WTC11 (cell line): ENCODE data around the gene CACNA2D3. TPM values are rescaled to one million over a fixed set of nuclear protein-coding genes. Genes with fewer than 3 reads are reported as not detected.

Experiments
- ATAC-seq: fragments of 200-7000 bp; cut with Tn5 transposase; 2 replicates; pipeline ENCODE4 v1.10.0; 2021; ENCODE audit warnings: mild to moderate bottlenecking, moderate library complexity
- CTCF ChIA-PET: fragments of 300-600 bp; sonication (Branson Sonifier 250); formaldehyde crosslinking; loops from one replicate; lab custom pipeline; 2021; ENCODE audit warnings: antibody characterized with exemption; lab: Charles Lee
- POLR2A ChIA-PET: fragments of 350-600 bp; sonication (Branson Sonifier 250); formaldehyde crosslinking; loops from one replicate; lab custom pipeline; 2021; ENCODE audit warnings: antibody characterized with exemption; lab: Charles Lee
- DNase-seq: peaks from one replicate; pipeline ENCODE4 v3.0.0; 2021; ENCODE audit warnings: low spot score
- H3K27ac Mint-ChIP-seq: 2 replicates; pipeline ENCODE4 v1.8.0; 2021; ENCODE audit warnings: mixed read lengths
- H3K27me3 Mint-ChIP-seq: 2 replicates; pipeline ENCODE4 v1.8.0; 2021; ENCODE audit warnings: low read depth, mild to moderate bottlenecking, moderate library complexity, mixed read lengths
- H3K36me3 Mint-ChIP-seq: 2 replicates; pipeline ENCODE4 v1.8.0; 2021; ENCODE audit warnings: mixed read lengths
- H3K4me1 Mint-ChIP-seq: 2 replicates; pipeline ENCODE4 v1.8.0; 2022; ENCODE audit warnings: mixed read lengths
- H3K4me3 Mint-ChIP-seq: 2 replicates; pipeline ENCODE4 v1.8.0; 2021; ENCODE audit warnings: mild to moderate bottlenecking, moderate library complexity, mixed read lengths
- H3K9me3 Mint-ChIP-seq: 2 replicates; pipeline ENCODE4 v1.8.0; 2021; ENCODE audit warnings: mixed read lengths
- ATF6 ChIP-seq: sonication (generic); formaldehyde crosslinking; IDR thresholded peaks from 2 replicates; pipeline ENCODE4 v1.8.1; 2023; ENCODE audit warnings: mild to moderate bottlenecking, missing genetic modification reagents
- CBFB ChIP-seq: sonication (generic); formaldehyde crosslinking; IDR thresholded peaks from 2 replicates; pipeline ENCODE4 v1.8.1; 2022; ENCODE audit warnings: mild to moderate bottlenecking, low read depth, missing genetic modification reagents
- CREB1 ChIP-seq: sonication (generic); formaldehyde crosslinking; IDR thresholded peaks from 2 replicates; pipeline ENCODE4 v1.8.0; 2023; ENCODE audit warnings: mild to moderate bottlenecking, missing genetic modification reagents
- E2F4 ChIP-seq: sonication (generic); formaldehyde crosslinking; IDR thresholded peaks from 2 replicates; pipeline ENCODE4 v1.8.1; 2022; ENCODE audit warnings: low read depth, mild to moderate bottlenecking, moderate library complexity, missing genetic modification reagents, borderline replicate concordance
- ELF4 ChIP-seq: sonication (generic); formaldehyde crosslinking; IDR thresholded peaks from 2 replicates; pipeline ENCODE4 v1.8.1; 2022; ENCODE audit warnings: low read depth, mild to moderate bottlenecking, moderate library complexity, missing genetic modification reagents
- ETV6 ChIP-seq: sonication (generic); formaldehyde crosslinking; IDR thresholded peaks from 2 replicates; pipeline ENCODE4 v1.8.1; 2022; ENCODE audit warnings: mild to moderate bottlenecking, missing genetic modification reagents
- FOXJ3 ChIP-seq: sonication (generic); formaldehyde crosslinking; IDR thresholded peaks from 2 replicates; pipeline ENCODE4 v1.9.0; 2021; ENCODE audit warnings: missing genetic modification reagents, mild to moderate bottlenecking, borderline replicate concordance
- GTF2I ChIP-seq: fragments of 250-450 bp; sonication (Bioruptor Pico); conservative IDR thresholded peaks from 2 replicates; pipeline ENCODE4 v1.4.0; 2021; ENCODE audit warnings: mild to moderate bottlenecking
- JAZF1 ChIP-seq: fragments of 250-450 bp; sonication (Bioruptor Pico); IDR thresholded peaks from 2 replicates; pipeline ENCODE4 v1.9.0; 2021; ENCODE audit warnings: moderate library complexity, mild to moderate bottlenecking, inconsistent platforms
- KAT7 ChIP-seq: sonication (generic); formaldehyde crosslinking; IDR thresholded peaks from 2 replicates; pipeline ENCODE4 v1.8.1; 2023; ENCODE audit warnings: missing genetic modification reagents, mild to moderate bottlenecking, borderline replicate concordance
- MLX ChIP-seq: sonication (generic); formaldehyde crosslinking; IDR thresholded peaks from 2 replicates; pipeline ENCODE4 v1.8.1; 2023; ENCODE audit warnings: mild to moderate bottlenecking, missing genetic modification reagents, moderate library complexity
- NR2C2 ChIP-seq: sonication (generic); formaldehyde crosslinking; IDR thresholded peaks from 2 replicates; pipeline ENCODE4 v1.8.0; 2022; ENCODE audit warnings: mild to moderate bottlenecking, missing genetic modification reagents
- SMAD4 ChIP-seq: sonication (generic); formaldehyde crosslinking; IDR thresholded peaks from 2 replicates; pipeline ENCODE4 v1.8.0; 2022; ENCODE audit warnings: mild to moderate bottlenecking, missing genetic modification reagents
- SP1 ChIP-seq: sonication (generic); formaldehyde crosslinking; conservative IDR thresholded peaks from 2 replicates; pipeline ENCODE4 v1.8.1; 2022; ENCODE audit warnings: missing genetic modification reagents
- TCF7 ChIP-seq: sonication (generic); formaldehyde crosslinking; IDR thresholded peaks from 2 replicates; pipeline ENCODE4 v1.8.0; 2022; ENCODE audit warnings: mild to moderate bottlenecking, low read depth, missing genetic modification reagents, moderate library complexity
- TEAD1 ChIP-seq: sonication (generic); formaldehyde crosslinking; IDR thresholded peaks from 2 replicates; pipeline ENCODE4 v1.8.0; 2022; ENCODE audit warnings: mild to moderate bottlenecking, missing genetic modification reagents
- TP53 ChIP-seq: sonication (generic); formaldehyde crosslinking; IDR thresholded peaks from 2 replicates; pipeline ENCODE4 v1.8.1; 2023; ENCODE audit warnings: mild to moderate bottlenecking, missing genetic modification reagents
- ZNF281 ChIP-seq: sonication (generic); formaldehyde crosslinking; IDR thresholded peaks from 2 replicates; pipeline ENCODE4 v1.8.0; 2023; ENCODE audit warnings: mild to moderate bottlenecking, missing genetic modification reagents
- ZNF512 ChIP-seq: sonication (generic); formaldehyde crosslinking; IDR thresholded peaks from 2 replicates; pipeline ENCODE4 v1.8.1; 2022; ENCODE audit warnings: missing genetic modification reagents, borderline replicate concordance
- total RNA-seq: library from RNA; stranded (reverse); gene quantifications from 3 replicates; pipeline ENCODE4 v1.2.3, GENCODE V29; 2021

The CACNA2D3 gene
- total RNA-seq, 1 experiment from 2014 or later: 5.0 TPM

GRCh38 chr3:55000546-55000945 lies 878.2 kb downstream of the CACNA2D3 start:
- POLR2A ChIA-PET: no interaction called here
- Mint-ChIP-seq H3K4me3 (no peak overlapping the region), H3K27ac (no peak overlapping the region), H3K36me3 (peaks cover 6% of the 10 kb centered on the region; the same call in 1 of the 2 replicates), H3K4me1 (peaks cover 19% of the 10 kb centered on the region), H3K9me3 (peaks cover 5% of the 10 kb centered on the region; the same call in 1 of the 2 replicates)
- no peak for DNase-seq
- TF ChIP-seq SMAD4 (CRISPR knock-in tag): no peak
- no peak for TF ChIP-seq CBFB
- no peak for TF ChIP-seq TCF7 (CRISPR knock-in tag)
- TF ChIP-seq ATF6 (CRISPR knock-in tag): no peak
- TF ChIP-seq CREB1 (CRISPR knock-in tag): no peak
- TF ChIP-seq ZNF512 (CRISPR knock-in tag): no peak
- no peak for TF ChIP-seq ELF4 (CRISPR knock-in tag)
- TF ChIP-seq KAT7 (CRISPR knock-in tag): no peak
- no peak for TF ChIP-seq ETV6 (CRISPR knock-in tag)
- no peak for TF ChIP-seq SP1 (CRISPR knock-in tag)
- TF ChIP-seq MLX (CRISPR knock-in tag): no peak
- no peak for TF ChIP-seq ZNF281 (CRISPR knock-in tag)
- TF ChIP-seq JAZF1 (CRISPR knock-in tag): no peak
- no peak for TF ChIP-seq FOXJ3
- TF ChIP-seq TEAD1 (CRISPR knock-in tag): no peak
- no peak for TF ChIP-seq E2F4 (CRISPR knock-in tag)
- TF ChIP-seq GTF2I (CRISPR knock-in tag): no peak
- no peak for TF ChIP-seq TP53 (CRISPR knock-in tag)
- TF ChIP-seq NR2C2 (CRISPR knock-in tag): no peak
- TF ChIP-seq, all 79 proteins: peak for 0
- H3K27me3 Mint-ChIP-seq: no peaks in the 10 kb centered on the region
- no peak for ATAC-seq
- CTCF ChIA-PET: interaction anchor here (1.1 to 1.7 kb wide), 4 partner anchors 15 to 170 kb away, joined by 3 to 4 read pairs (median 4); no protein-coding TSS in a partner anchor
